HG03135 (cell line): ENCODE results near the gene IL18BP.

Experiments
- ATAC-seq: cut with Tn5 transposase; IDR thresholded peaks from one replicate; pipeline ENCODE4 v1.9.1; 2021; ENCODE audit warnings: mild to moderate bottlenecking, moderate library complexity; ENCODE audit not compliant: unreplicated experiment

IL18BP gene

GRCh38 chr11:71998649-71999310 is at the start of gene IL18BP:
Gene IL18BP, plus strand, starts transcription at chr11:71998909. Its CDS starts 1,076 bp downstream, at chr11:71999985.
- ATAC-seq, result no peak

DNA sequence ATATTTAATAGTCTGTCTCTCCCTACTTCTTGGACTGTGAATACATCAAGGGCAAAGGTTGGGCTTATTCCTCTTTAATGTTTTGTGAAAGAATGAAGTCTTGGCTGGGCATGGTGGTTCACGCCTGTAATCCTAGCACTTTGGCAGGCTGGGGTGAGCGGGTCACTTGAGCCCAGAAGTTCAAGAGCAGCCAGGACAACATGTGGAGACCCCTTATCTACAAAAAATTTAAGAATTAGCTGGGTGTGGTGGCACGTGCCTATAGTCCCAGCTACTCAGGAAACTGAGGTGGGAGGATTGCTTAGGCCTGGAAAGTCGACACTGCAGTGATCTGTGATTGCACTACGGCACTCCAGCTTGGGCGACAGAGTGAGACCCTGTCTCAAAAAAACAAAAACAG is 49.7 kb upstream of the IL18BP start:
- no peak for ATAC-seq

GRCh38 chr11:71951741-71952310 is 46.9 kb upstream of the IL18BP start:
- no peak for ATAC-seq

GRCh38 chr11:71955898-71956456 is 42.7 kb upstream of the IL18BP start:
- no peak for ATAC-seq

- peak; percentile 77 for ATAC-seq
Observed at GRCh38 chr11:71962428-71963038, 36.2 kb upstream of the IL18BP start.

DNA sequence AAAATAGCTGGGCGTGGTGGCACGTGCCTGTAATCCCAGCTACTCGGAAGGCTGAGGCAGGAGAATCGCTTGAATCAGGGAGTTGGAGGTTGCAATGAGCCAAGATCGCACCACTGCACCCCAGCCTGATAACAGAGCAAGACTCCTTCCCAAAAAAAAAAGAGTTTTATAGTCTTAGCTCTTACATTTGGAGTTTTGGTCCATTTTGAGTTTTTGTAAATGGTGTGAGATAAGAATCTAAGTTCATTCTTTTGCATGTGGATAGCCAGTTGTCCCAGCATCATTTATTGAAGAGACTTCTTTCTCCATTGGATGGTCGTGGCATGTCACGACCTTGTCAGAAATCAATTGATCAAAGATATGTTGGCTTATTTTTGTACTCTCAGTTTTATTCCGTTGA is 35.2 kb upstream of the IL18BP start:
- no peak for ATAC-seq

GRCh38 chr11:71964641-71965040 is 34.1 kb upstream of the IL18BP start:
- ATAC-seq, result no peak

GRCh38 chr11:71971680-71972079 is 27.0 kb upstream of the IL18BP start:
- no peak for ATAC-seq

DNA sequence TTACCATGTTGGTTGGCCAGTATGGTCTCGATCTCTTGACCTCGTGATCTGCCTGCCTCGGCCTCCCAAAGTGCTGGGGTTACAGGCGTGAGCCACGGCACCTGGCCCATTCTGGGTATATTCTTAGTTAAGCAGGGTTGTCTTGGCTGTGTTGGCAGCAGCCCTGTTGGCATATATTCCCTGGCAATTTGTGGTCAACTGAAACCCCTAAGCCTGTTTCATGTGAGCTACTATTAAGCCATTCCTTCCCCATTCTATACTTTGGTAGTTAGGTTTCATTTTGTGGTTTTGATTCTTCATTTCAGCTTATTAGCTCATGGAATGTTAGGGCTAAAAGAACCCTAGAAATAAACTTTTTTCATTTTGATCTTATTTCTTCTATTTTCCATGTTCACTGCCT is 22.2 kb upstream of the IL18BP start:
- ATAC-seq, result no peak

DNA sequence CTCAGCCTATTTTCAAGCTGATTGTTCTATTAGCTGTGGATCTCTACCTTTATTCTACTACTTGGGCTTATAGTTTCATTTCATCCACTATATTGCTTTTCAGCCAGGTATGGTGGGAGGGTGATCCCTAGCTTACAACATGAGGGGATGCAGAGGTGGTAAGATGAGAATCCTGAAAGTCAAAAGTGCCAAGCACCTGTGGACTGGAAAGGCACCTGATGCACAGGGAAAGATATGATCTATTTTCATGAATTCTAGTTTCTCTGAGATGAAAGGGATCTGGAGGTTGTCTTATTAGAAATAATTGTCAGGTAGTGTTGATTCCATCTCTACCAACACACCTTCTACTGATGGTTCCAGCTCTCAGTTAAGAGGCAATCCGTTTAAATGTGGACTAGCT is 21.6 kb upstream of the IL18BP start:
- no peak for ATAC-seq

GRCh38 chr11:71977743-71978418 is 20.8 kb upstream of the IL18BP start:
- no peak for ATAC-seq

GRCh38 chr11:71979094-71979493 is 19.6 kb upstream of the IL18BP start:
- ATAC-seq, result no peak

- no peak for ATAC-seq
Observed at GRCh38 chr11:71979602-71980001, 19.1 kb upstream of the IL18BP start.

DNA sequence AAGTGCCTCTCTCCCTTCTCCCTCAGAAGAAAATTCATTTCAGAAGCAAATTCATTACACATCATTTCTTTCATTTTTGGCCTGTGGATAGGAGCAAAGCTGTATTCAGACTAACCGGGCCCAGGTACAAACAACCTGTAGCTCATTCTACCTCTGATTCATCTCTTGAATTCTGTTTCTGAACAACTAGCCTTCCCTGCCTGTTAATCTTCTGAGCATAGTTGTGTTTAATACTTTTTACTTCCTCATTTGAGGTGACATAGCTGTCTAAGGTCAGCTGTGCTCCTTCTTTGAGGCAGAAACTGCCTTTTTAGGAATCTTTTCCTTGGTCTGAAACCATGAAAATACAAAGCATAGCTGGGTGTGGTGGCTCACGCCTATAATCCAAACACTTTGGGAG is 12.6 kb upstream of the IL18BP start:
- no peak for ATAC-seq

- no peak for ATAC-seq
Observed at GRCh38 chr11:71987521-71987920, 11.2 kb upstream of the IL18BP start.

GRCh38 chr11:71988050-71988449 is 10.7 kb upstream of the IL18BP start:
- ATAC-seq, result no peak

DNA sequence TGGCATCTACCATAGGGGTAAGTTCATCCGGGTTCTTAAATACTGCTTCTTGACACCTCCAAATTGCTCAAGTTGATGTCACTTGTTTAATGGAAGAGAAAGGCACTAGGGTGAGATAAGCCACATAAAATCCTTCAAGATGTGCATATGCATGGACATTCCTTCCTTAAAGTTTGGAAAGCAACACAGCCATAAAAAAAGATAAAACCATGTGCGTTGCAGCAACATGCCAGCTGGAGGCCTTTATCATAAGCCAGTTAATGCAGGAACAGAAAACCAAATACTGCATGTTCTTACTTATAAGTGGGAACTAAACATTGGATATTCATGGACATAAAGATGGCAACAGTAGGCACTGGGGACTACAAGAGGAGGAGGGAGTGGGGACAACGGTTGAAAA is 8.0 kb upstream of the IL18BP start:
- no peak for ATAC-seq

GRCh38 chr11:71991494-71991893 is 7.2 kb upstream of the IL18BP start:
- peak; percentile 61 for ATAC-seq

DNA sequence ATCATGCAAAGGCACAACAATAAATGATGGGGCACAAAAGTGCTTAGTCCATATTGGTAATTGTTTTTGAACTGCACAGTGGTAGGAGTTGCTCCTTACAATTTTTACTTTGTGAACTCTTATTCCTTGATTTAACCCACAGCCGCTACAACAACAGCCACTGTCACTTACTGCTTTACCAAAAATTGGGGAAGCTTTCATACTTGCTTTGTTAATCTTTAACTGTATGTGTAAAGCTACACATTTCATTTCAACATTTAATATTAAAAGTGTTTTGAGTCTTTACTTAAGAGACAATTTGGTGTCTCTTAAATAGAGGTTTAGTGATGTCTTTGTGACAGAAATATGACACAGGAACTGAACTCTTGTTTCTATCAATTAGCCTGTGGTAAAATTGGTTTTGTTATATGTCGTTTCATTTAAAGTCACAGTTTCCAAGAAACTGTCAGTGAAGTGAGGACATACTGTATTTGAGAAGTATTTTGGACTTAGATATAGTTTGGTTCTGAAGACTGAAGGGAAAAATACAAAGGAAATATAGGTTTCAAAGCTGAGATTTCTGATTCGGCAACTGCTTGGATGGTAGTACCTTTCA is 6.5 kb upstream of the IL18BP start:
- ATAC-seq, result no peak

DNA sequence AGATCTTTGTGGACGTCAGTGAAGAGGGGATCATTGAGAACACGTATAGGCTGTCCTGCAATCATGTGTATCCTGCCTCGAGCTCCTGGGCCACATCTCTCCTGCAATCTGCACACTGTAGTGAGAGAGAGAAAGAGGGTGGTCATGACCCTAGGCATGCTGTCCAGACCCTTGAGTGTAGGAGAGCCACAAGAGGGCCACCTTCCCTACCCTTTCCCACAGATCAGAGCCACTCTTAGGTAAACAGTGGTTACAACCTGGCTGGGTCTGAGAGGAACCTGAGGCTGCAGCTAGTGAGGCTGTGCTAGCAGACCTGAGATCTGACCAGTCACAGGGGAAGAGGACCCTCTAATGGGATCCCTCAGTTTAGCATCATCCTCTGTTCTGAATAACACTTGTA is 3.9 kb upstream of the IL18BP start:
- no peak for ATAC-seq

DNA sequence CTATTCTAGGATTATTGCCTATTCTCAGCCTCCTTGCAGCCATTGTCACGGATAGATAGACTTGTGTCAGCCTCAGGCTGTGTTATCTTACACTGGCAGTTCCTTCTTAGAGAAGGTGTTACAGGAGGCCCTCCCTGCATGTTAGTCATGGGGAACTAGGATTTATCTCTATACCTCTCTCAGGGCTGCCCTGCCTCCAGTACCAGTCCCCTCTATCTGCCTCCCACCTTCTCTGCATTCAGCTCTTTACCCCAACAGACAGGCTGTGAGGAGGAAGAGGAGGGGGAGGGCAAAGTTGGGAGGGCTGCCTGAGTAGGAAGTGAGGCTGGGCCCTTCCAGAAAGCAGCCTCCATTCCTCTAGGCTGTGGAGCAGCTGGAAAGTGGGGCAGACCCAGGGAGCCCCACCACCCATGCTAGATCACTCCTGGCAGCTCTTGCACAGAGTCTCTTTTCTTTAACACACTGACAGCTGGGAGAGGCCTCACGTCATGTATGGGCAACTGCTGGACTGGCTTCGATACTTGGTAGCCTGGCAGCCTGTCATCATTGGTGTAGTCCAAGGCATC is 2.9 kb upstream of the IL18BP start:
- no peak for ATAC-seq
